Measurements from ENCODE around the gene BCLAF1.

The BCLAF1 gene

DNA sequence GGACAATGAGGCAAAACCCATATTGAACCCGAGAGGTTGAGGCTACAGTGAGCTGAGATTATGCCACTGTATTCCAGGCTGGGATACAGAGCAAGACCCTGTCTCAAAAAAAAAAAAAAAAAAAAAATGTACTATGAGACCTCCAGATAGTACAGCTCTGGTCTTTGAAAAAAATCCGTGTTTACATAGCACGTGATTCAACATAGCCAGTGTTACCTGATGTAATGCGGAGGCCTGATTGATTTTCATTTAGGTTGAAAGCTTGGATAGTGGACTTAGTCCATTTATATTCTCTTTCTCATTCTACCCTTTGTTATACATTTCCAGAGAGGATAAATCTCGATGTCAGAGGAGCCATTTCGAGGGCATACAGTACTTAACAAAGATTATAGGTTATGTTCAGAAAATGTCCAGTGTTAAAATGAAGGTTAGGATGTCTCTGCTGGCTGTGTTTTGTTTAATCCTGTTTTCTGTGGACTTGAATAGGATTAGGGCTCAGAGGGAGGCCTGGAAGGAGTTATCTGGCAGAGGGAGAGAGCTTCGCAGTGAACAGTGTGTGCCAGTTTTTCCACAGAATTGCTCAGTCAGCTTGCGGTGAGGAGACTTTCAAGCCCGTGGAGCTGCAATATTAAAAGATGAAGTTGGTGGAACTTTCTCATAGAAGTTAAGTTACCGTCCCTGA is 33.9 kb upstream of the BCLAF1 start:
- DNase-seq (ENCODE audit: low spot score) = no peak
- TF ChIP-seq, protein P1, sequence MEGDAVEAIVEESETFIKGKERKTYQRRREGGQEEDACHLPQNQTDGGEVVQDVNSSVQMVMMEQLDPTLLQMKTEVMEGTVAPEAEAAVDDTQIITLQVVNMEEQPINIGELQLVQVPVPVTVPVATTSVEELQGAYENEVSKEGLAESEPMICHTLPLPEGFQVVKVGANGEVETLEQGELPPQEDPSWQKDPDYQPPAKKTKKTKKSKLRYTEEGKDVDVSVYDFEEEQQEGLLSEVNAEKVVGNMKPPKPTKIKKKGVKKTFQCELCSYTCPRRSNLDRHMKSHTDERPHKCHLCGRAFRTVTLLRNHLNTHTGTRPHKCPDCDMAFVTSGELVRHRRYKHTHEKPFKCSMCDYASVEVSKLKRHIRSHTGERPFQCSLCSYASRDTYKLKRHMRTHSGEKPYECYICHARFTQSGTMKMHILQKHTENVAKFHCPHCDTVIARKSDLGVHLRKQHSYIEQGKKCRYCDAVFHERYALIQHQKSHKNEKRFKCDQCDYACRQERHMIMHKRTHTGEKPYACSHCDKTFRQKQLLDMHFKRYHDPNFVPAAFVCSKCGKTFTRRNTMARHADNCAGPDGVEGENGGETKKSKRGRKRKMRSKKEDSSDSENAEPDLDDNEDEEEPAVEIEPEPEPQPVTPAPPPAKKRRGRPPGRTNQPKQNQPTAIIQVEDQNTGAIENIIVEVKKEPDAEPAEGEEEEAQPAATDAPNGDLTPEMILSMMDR (IDR thresholded peaks at IDR 0.05) = no peak
- Histone ChIP-seq H3K4me3 (no peak overlapping the region), H3K27ac (no peak overlapping the region)

DNA sequence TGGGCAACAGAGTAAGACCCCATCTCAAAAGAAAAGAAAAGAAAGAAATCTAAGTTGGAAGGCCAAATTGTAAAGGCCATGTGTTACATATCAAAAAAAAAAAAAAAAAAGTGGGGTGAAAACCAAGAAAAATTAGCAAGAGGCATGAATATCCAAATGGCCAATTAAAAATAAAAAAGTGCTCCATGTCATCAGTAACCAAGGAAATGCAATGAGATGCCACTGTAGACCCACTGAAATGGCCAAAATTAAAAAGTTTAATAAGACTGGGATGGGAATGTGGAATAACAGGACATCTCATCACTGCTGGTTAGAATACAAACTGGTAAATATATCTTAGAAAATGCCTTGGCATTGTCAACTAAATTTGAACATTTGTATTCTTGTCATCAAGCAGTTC is 30.1 kb upstream of the BCLAF1 start:
- DNase-seq (ENCODE audit: low spot score) = no peak
- TF ChIP-seq, protein P1 (IDR thresholded peaks at IDR 0.05) = no peak
- H3K4me3 ChIP-seq = no peak overlapping the region
- H3K27ac ChIP-seq = no peak overlapping the region

DNA sequence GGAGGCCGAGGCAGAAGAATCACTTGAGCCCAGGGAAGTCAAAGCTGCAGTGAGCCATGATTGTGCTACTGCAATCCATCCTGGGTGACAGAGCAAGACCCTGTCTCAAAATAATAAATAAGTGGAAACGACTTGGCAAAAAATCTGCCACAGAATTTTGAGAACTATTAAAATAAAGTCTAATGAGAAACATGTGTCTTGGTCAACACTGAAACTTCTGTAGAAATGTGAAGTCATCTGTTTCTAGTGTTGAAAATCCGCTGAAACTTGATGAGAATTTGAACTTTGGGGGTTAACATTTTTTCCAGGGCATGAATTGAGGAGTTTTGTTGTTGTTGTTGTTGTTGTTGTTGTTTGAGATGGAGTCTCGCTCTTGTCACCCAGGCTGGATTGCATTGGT is 29.0 kb upstream of the BCLAF1 start:
- no peak overlapping the region for H3K27ac ChIP-seq
- DNase-seq (ENCODE audit: low spot score) = no peak
- H3K4me3 ChIP-seq = no peak overlapping the region
- TF ChIP-seq, protein P1 (IDR thresholded peaks at IDR 0.05) = no peak

DNA sequence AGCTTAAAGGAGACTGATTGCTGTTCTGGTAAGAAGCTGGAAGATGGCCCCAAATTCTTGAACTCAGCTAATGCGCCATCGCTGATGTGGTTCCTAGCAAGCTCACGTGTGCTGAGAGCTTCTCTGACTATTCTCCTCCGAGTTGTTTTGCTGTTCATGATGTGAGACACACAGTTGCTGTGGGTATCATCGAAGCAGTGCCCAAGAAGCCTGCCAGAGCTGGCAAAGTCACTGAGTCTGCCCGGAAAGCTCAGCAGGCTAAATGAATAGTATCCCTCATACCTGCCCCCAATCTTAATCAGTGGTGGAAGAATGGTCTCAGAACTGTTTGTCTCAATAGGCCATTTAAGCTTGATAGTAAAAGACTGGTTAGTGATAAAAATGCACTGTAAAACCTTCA is 28.3 kb upstream of the BCLAF1 start:
- no peak overlapping the region for H3K27ac ChIP-seq
- no peak for DNase-seq (ENCODE audit: low spot score)
- TF ChIP-seq, protein P1 (IDR thresholded peaks at IDR 0.05) = no peak
- H3K4me3 ChIP-seq = no peak overlapping the region

DNA sequence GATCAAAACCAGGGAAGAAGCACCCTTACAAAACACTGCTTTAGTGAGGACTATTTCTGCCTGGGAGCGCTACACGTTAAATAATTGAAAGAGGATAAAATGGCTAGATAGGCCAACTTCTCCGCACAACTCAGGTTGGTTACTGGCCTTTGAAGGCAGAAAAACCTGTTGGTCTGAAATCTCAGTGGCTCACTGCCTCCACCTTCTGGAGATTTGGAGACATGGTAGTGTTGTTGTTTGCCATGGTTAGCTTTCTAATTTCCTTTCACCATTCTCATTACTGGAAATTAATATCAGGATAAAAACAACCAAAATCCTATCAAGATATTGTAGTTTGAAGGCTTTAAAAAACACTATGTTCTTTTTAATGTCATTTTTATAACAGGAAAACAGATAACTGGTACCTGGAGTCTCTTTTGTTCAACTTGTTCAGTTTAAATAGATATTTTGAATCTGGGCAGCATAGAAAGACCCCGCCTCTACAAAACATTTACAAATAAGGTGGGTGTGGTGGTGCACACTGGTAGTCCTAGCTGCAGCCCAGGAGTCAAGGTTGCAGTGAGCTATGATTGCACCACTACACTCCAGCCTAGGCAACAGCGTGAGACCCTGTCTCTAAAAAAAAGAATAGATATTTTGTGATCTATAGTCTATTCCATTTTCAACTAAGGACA is 27.5 kb upstream of the BCLAF1 start:
- Histone ChIP-seq H3K4me3 (no peak overlapping the region), H3K27ac (no peak overlapping the region)
- no peak for DNase-seq (ENCODE audit: low spot score)
- TF ChIP-seq, protein P1 (IDR thresholded peaks at IDR 0.05) = peak; percentile 49

DNA sequence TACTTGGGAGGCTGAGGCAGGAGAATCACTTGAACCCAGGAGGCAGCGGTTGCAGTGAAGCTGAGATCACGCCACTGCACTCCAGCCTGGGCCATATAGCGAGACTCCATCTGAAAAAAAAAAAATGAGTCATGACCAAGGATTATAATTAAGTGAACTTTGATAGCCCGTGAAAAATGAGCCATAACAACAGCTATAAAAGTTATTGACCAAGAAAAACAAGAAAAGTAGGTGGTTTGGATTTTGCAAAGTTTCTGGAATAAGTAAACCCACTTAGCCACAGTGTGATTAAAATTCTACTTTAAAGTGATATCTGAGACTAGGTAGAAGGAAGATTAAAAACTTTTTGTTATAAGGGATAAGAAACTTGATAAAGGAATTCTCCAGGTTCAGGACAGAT is 25.9 kb upstream of the BCLAF1 start:
- TF ChIP-seq, protein P1 (IDR thresholded peaks at IDR 0.05) = no peak
- no peak for DNase-seq (ENCODE audit: low spot score)
- no peak overlapping the region for H3K4me3 ChIP-seq
- H3K27ac ChIP-seq = no peak overlapping the region

DNA sequence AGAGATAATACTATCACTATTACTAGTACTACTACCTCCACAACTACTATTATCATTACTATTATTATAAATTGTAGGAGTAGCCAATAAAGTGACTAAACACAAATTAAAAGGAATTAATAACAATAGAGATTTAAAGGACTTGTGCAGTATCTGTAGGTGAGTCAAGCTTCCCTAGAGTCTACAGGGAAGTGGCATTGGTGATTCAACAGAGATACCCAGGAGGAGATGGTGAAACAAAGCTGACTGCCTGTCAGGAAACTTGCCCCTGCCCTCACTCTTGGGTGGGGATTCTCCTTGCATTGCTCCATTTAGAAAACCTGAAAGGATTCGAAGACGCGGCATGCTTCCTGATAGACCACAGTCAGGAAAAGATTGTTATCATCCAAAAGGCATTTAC is 23.3 kb upstream of the BCLAF1 start:
- TF ChIP-seq, protein P1 (IDR thresholded peaks at IDR 0.05) = no peak
- Histone ChIP-seq H3K4me3 (no peak overlapping the region), H3K27ac (no peak overlapping the region)
- DNase-seq (ENCODE audit: low spot score) = no peak
